GM12892 (cell line): ENCODE data around the gene SCUBE2.

Experiments
- POLR2A ChIP-seq: IDR thresholded peaks from 2 replicates; pipeline ENCODE4 v1.6.1; 2011; ENCODE audit warnings: low read depth, low read length, control low read depth
- POLR2AphosphoS5 ChIP-seq: IDR thresholded peaks from 2 replicates; pipeline ENCODE4 v1.6.1; 2011; ENCODE audit warnings: low read depth, low read length, control low read depth
- TAF1 ChIP-seq: IDR thresholded peaks from 2 replicates; pipeline ENCODE4 v1.6.1; 2011; ENCODE audit warnings: low read depth, mild to moderate bottlenecking, control low read depth, low read length, borderline replicate concordance

GRCh38 chr11:9022961-9023680 is 68.3 kb downstream of the SCUBE2 start:
- TF ChIP-seq POLR2A (no peak), POLR2AphosphoS5 (no peak), TAF1 (no peak)
